DMS153 treated with DMSO at 0.1 percent for 48 hours (cell line): ENCODE data around the gene CACNA2D3.

ENCODE experiments used
- DNase-seq: peaks from one replicate; lab custom pipeline; 2025; ENCODE audit not compliant: unreplicated experiment; lab: John Stamatoyannopoulos, UW

CACNA2D3 gene

GRCh38 chr3:54361746-54362283, 239.5 kb downstream of the CACNA2D3 start:
- DNase-seq: no peak

DNA sequence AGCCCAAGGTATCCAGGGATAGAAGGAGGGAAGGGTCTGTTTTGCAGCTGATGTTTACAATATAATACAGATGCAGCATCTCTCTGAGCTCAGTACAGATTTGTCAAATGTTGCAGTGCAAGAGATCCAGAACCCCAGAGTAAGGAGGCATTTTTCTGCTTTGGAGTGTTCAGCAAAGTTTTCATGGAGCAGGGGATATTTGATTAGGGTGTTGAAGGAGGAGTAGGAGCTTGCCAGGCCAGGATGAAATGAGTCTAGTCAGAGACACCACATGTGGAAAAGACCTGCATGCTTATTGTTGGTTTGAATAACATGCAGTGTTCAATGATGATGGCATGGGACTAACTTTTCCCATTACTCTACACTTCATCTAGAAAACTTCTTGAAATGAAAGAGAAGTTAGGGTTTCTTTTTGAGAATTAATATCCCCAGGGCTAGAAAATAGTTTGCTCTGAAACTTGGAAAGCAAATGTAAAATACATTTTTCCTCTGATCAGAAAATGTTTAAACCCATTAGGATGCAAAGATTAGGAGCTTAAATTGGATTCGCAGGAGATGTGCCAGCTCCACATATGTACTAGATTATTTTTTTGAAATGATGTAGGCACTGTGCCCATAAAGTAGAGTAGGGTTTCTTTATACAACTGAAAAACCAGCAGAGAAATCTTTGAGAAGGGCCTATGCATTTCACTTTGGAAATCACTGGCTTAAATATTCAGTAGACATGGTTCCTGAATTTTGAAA, 243.8 kb downstream of the CACNA2D3 start:
- no peak for DNase-seq

- peak; percentile 46 for DNase-seq
Measured at GRCh38 chr3:54366839-54367238, 244.5 kb downstream of the CACNA2D3 start.

DNA sequence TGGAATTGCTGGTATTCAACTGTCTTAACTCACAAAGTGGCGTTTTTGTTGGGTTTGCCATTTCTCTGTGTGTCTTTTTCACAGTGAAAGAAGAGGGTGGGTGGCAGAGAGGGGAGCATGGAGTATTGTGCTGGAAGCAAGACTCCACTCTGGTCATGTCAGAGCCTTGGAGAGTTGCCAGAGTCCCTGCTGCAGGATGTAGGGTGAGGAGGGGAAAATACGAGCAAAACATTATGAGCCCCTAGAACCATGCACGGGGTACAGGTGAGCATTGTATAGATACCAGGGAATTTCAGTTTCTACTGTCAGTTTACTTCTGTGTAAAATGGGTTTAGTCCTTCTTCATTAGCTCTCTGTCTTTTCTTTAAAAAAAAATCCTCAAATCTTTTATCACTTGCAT, 249.9 kb downstream of the CACNA2D3 start:
- DNase-seq: no peak

DNA sequence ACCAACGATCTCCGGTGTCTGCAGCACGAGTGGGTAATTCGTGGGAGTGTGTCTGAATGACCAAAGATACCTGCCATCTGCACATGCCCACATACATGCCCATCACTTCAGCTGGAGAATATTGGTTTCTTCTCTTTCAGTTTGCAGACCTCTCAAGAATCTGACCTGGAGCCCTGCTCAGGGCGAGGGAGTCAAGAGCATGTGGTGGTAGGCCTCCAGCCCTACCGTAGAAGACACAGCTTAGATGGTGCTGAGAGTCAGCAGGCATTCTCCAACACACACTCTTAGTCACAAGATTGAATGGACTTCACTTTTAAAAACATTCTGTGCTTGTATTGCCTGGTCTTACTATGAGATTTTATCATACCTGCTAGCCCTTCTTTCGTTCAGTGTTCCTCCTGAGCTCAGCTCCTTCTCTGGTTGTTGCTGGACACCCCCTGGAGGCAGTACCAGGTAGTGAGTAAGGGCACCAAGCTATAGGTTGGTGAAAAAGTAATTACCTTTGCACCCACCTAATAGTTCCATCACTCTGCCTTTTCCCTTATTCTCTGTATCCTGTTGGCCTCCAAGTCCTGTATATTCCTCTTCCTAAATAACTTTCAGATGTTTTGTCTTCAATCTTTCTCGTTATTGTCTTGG, 252.0 kb downstream of the CACNA2D3 start:
- DNase-seq: no peak

DNA sequence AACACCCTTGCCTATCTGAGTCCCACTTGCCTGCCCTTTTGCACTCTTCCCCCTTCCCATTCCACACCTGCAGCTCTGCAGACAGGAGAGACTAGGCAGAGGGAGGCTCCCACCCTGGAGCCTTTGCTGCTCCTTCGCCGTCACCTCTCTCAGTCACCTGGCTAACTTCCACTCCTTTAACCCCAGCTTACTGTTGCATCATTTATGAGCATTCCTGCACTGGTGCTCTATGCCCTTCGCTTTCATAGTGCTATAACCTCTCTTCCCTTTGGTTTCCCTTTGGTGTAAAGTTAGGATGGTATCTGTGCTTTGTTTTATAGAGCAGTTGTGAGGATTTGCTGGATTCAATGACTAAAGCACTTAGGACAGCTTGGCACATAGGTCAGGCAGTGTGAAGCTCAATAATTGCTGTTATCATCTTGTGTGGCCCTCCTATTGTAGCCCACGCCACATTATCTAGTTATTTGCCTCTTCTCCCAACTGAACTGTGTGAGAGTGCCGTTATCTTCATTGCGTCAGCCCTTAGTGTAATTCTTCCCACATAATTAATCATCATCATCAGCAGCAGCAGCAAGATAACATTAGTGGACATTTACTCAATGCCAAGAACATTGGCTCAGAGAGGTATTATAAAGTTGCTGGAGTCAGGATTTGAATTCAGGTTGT, 253.9 kb downstream of the CACNA2D3 start:
- no peak for DNase-seq

- no peak for DNase-seq
Measured at GRCh38 chr3:54376939-54377578, 254.7 kb downstream of the CACNA2D3 start.

DNA sequence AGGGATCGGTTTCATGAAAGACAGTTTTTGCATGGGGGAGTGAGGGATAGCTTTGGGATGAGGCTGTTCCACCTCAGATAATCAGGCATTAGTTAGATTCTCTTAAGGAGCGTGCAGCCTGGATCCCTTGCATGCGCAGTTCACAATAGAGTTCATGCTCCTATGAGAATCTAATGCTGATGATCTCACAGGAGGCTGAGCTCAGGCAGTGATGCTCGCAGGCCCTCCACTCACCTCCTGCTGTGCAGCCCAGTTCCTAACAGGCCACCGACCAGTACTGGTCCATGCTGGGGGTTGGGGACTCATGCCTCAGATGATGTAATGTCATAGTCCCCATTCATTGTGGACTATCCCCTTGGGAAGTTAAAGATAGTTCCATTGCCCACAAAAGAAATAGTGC, 255.8 kb downstream of the CACNA2D3 start:
- DNase-seq: no peak

GRCh38 chr3:54384279-54384678, 261.9 kb downstream of the CACNA2D3 start:
- DNase-seq: no peak

GRCh38 chr3:54390582-54390981, 268.2 kb downstream of the CACNA2D3 start:
- DNase-seq: no peak

GRCh38 chr3:54393150-54393549, 270.8 kb downstream of the CACNA2D3 start:
- no peak for DNase-seq

- no peak for DNase-seq
Measured at GRCh38 chr3:54408328-54408727, 286.0 kb downstream of the CACNA2D3 start.

GRCh38 chr3:54421943-54422342, 299.6 kb downstream of the CACNA2D3 start:
- DNase-seq: no peak

DNA sequence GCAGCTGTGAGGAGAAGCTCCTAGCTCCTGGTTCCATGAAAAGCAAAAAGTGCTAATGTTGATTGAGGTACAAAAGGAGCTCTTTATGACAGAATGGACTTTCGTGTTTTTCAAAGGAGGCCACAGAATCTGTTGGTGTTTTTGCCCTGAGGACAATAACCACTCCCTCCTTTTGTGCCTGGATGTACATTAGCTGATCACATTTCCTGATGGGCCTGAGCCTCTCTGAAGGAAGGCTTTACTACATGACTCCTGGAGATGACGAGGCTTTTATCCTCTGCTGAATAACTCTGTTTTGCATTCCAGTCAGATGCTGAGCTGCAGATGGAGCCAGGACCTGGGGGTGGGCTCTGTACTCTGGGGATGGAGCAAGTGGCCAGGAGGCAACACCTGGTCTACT, 301.9 kb downstream of the CACNA2D3 start:
- peak; percentile 42 for DNase-seq

- DNase-seq: no peak
Measured at GRCh38 chr3:54426381-54426780, 304.0 kb downstream of the CACNA2D3 start.

DNA sequence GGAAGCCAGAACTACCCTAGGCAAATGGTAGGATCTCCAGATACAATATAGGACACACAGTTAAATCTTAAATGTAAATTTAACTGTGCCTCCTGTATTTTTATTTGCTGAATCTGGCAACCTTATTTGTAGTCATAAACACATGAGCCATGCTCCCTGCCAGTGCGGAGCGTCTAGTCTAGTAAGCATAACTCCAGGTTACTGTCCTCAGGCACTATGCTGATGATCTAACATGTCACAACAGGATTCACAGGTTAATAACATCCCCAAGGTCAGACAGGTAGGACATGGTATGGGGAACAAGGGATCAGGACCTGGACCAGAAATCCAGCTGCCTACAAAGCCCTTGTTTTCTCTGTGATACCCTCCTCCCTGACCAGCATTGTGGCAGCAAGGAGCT, 305.1 kb downstream of the CACNA2D3 start:
- peak; percentile 13 for DNase-seq

GRCh38 chr3:54427941-54428871, 305.9 kb downstream of the CACNA2D3 start:
- peak; percentile 43 for DNase-seq

GRCh38 chr3:54432975-54433374, 310.6 kb downstream of the CACNA2D3 start:
- no peak for DNase-seq

DNA sequence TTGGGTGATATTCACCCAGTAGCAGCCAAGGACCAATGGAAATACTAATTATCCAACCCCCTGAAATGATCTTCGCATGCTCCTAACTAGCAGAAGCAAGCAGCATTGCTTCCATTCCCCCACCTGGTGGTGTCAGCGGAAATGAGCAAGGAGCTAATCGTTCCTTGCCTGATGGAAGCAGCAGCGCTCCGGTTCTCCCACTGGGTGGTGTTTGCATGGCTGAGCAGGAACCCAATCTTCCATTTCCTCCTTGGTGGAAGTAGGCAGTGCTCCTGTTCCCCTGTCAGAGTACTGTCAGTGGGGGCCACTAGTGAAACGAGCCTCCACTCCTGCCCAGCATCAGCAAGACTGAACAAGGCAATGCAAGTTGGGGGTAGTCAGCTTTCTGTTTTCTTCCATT, 311.5 kb downstream of the CACNA2D3 start:
- DNase-seq: no peak

DNA sequence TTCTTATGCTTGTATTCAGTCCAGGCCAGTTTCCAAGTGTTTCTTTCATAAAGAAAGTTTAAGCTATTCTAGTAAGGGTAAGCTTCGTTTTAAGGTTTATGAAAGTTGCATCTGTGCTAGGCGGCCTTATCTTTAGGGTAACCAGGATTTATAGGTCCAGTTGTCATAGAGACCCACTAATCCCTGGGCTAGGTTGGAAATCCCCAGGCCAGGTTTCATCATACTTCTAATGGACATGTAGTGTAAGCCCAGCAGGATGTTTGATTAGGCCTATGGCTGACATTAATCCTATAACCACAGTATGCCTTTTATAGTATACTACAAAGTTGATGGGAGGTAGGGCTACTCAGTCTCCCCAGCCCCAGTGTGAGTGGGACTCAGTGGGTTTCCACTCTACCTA, 312.4 kb downstream of the CACNA2D3 start:
- DNase-seq: no peak
